Erythroblast (primary cell): Measurements from ENCODE around the gene THAP8.
"Not testable (repeated sequence)": the region's sequence is repeated elsewhere in the genome, so short reads cannot be mapped to it uniquely, and the experiment has no call there.

Experiments
- DNase-seq, 2 experiments: peaks; one replicate each; lab custom pipeline; 2025; lab: John Stamatoyannopoulos, UW
- GATA1 ChIP-seq: IDR thresholded peaks from 2 replicates; pipeline ENCODE4 v1.6.1; 2011; ENCODE audit warnings: low read depth, mild to moderate bottlenecking, control low read depth, low read length, moderate library complexity
- POLR2A ChIP-seq: IDR thresholded peaks from 2 replicates; pipeline ENCODE4 v1.6.1; 2011; ENCODE audit warnings: mild to moderate bottlenecking, low read length

THAP8 gene

GRCh38 chr19:36084231-36085009, 30.3 kb upstream of the THAP8 start:
- DNase-seq = no peak
- TF ChIP-seq GATA1 (no peak), POLR2A (no peak)

DNA sequence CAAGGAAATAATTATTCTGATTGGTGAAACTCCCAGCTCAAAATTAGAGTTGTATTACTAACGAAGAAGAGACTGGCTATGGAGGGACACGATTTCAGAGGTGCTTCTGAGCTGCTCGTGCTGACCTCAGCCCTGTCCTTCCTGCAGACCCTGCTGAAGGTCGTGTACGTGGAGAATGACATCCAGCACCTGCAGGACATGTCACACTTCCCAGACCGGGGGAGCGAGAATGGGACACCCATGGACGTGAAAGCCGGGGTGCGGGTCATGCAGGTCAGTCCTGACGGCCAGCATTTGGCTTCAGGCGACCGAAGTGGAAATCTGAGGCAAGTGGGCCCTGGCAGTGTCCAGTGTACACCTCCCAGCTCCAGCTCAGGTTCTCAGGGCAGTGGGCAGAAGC, 28.8 kb upstream of the THAP8 start:
- no peak for TF ChIP-seq GATA1
- TF ChIP-seq POLR2A = no peak
- no peak for DNase-seq

DNA sequence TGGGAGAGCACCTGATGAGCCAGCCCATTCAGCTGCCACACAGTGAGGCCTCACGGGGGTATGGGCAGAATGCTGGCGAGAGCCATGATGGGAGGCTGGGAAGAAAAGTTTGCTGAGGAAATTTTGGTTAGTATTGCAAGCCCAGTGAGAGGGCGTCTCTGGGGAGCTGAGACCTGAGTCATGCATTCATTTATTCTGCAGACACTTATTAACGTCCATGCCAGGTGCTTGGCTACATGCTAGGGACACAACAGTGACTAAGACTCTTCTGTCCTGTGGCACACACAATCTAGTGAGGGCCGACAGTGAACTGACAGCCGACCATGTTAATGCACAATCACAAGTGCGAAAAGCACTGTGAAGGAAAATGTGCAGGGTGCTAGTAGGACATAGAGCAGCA, 27.8 kb upstream of the THAP8 start:
- TF ChIP-seq GATA1 (no peak), POLR2A (no peak)
- DNase-seq = no peak

DNA sequence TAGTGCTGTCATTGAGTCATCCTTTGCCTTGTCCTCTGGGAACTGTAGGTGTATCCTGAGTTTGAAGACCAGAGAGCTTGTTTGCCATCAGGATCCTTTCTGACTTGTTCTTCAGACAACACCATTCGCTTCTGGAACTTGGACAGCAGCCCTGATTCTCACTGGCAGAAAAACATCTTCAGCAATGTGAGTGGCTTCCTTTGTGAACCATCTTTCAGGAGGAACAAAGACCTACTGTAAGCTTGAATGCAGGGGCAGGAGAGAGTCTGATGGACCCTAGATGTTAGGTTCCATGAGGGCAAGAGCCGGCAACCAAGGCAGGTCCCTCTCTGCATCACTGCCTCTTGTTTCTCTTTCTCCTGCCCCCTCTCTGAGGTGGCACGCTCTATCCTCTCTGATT, 27.3 kb upstream of the THAP8 start:
- TF ChIP-seq GATA1 (no peak), POLR2A (no peak)
- no peak for DNase-seq

DNA sequence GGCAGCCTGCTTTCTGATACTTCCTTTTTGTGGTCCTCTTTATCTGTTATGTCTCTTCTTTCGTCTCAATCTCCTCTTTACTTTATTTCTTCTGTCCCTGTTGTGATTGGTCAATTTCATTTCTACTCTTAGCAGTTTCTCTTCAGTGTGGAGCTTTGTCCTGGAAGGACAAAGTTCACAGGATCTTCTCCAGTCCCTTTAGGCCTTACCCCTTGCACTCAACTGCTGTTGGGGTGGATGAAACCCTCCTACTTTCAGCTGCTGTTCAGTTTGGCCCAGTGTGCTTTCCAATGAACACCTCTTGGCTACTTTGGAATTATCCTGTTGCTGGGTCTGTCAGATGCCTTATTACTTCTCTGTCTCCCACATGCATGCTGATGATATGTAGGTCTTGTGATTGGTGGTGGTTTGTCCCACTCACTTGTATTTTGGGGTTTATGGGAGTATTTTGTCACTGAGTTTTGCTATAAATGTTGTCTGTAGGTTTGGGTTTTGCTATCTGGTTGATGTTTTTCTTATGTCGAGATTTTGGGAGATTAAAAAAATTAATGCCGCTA, 25.4 kb upstream of the THAP8 start:
- TF ChIP-seq GATA1 = no peak
- no peak for TF ChIP-seq POLR2A
- DNase-seq = no peak

- TF ChIP-seq GATA1 (no peak), POLR2A (no peak)
Measured at GRCh38 chr19:36073121-36073876, 19.2 kb upstream of the THAP8 start.

GRCh38 chr19:36072081-36072480, 18.0 kb upstream of the THAP8 start:
- TF ChIP-seq GATA1 = no peak
- no peak for TF ChIP-seq POLR2A
- no peak for DNase-seq

More at GRCh38 chr19:36073121-36073876, 19.2 kb upstream of the THAP8 start:
- no peak for DNase-seq

DNA sequence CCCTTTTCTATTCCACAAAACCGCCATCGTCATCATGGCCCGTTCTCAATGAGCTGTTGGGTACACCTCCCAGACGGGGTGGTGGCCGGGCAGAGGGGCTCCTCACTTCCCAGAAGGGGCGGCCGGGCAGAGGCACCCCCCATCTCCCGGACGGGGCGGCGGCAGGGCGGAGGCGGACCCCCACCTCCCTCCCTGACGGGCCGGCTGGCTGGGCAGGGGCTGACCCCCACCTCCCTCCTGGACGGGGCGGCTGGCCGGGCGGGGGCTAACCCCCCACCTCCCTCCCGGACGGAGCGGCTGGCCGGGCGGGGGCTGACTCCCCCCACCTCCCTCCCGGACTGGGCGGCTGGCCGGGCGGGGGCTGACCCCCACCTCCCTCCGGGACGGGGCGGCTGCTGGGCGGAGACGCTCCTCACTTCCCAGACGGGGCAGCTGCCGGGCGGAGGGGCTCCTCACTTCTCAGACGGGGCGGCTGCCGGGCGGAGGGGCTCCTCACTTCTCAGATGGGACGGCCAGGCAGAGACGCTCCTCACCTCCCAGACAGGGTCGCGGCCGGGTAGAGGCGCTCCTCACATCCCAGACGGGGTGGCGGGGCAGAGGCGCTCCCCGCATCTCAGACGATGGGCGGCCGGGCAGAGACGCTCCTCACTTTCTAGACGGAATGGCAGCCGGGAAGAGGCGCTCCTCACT, 14.9 kb upstream of the THAP8 start:
- DNase-seq = not testable (repeated sequence)

DNA sequence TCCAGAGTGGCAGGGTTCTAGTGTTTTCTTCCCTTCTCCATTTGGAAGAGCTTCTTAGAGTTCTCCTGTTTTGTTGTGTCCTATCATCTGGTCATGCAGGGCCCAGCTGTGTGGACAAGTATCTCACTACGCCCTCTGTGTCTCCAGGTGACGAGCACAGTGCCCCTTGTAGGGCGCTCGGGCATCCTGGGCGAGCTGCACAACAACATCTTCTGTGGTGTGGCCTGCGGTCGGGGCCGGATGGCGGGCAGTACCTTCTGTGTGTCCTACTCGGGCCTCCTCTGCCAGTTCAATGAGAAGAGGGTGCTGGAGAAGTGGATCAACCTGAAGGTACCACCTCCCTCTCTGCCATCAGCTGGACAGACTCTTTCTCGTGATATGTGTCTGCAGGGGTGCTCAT, 13.6 kb upstream of the THAP8 start:
- no peak for TF ChIP-seq GATA1
- no peak for TF ChIP-seq POLR2A
- no peak for DNase-seq

- no peak for TF ChIP-seq POLR2A
- no peak for TF ChIP-seq GATA1
- no peak for DNase-seq
Measured at GRCh38 chr19:36064826-36065225, 10.7 kb upstream of the THAP8 start.

DNA sequence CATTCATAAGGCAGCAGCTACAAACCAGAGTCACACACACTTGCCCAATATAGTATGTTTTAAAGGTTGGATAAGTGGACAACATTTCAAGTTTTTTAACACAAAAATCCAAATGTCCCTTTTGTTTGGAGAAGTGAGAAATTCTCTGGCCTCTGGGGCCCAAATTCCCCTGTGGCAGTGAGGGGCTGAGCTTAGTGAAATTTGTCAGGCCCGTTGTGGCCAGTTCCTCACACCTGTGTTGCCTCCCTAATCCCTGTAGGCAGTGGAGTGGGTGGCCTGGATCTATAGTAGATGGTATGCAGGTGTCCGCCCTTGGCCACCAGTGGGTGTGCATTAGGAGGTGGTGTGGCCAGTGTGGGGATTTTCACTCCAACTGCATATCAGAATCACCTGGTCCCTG, 7.3 kb upstream of the THAP8 start:
- TF ChIP-seq GATA1 (no peak), POLR2A (no peak)
- no peak for DNase-seq

DNA sequence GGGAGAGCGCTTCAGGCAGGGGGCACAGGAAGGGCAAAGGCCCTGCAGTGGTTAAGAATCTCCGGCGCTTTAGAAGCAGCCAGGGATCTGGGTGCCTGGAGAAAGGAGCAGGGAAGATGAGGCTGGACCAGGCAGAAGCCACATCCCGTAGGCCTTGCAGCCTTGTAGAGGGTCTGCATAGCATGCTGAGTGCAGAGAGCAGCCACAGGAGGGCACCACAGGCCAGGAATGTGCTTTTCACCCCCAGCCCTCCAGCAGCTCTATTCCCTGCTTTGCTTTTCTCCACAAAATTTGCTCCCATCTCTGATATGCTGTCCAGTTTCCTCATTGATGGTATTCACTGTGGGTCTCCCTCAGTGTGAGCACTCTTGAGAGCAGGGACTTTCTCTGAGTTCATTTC, 6.3 kb upstream of the THAP8 start:
- TF ChIP-seq GATA1 (no peak), POLR2A (no peak)

DNA sequence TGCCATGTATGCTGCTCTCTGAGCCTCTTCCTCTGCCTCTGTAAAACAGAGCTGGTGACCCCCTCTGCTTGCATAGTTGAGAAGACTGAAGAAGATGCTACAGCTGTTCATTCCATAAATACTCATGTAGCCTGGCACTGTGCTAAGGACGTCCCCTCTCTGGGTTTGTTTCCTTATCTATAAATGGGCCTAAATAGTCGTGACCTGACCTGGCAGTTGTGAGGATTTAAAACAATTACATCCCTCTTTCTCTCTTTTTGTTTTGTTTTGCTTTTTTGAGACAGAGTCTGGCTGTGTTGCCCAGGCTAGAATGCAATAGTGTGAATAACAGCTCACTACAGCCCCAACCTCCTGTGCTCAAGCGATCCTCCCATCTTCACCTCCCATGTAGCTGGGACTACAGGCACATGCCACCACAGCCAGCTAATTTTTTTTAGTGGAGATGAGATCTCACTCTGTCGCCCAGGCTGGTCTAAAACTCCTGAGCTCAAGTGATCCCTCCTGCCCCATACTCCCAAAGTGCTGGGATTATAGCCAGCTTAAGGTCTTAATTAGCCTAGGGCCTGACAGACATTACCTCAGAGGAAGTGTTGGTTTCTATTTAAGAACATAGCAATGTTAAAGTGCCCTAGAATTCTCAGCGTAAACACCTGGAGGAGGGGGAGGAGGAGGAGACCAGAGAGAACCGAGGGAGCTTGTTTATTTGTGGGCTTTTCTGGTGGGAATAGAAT, 5.3 kb upstream of the THAP8 start:
- no peak for TF ChIP-seq POLR2A
- DNase-seq = no peak

More for the DNA sequence above, 6.3 kb upstream of the THAP8 start:
- DNase-seq = peak; percentile 30 to 37
